ENCODE data around the gene SORCS1.

The SORCS1 gene

GRCh38 chr10:106982268-106982667, 182.2 kb downstream of the SORCS1 start:
- DNase-seq = no peak

- DNase-seq = peak in 2 of 4 experiments; percentile 17 to 31
These were observed 182.9 kb downstream of the SORCS1 start for GRCh38 chr10:106981452-106982075.

GRCh38 chr10:106980495-106981451, 183.7 kb downstream of the SORCS1 start:
- peak in 3 of 4 experiments; percentile 15 to 71 (median 67) for DNase-seq

- no peak for DNase-seq
These were observed 185.8 kb downstream of the SORCS1 start for GRCh38 chr10:106978756-106979155.

- DNase-seq = no peak
These were observed 190.8 kb downstream of the SORCS1 start for GRCh38 chr10:106973716-106974115.

- no peak for DNase-seq
These were observed 191.2 kb downstream of the SORCS1 start for GRCh38 chr10:106973288-106973687.

- no peak for DNase-seq
These were observed 192.1 kb downstream of the SORCS1 start for GRCh38 chr10:106972381-106972780.

- no peak for DNase-seq
These were observed 193.1 kb downstream of the SORCS1 start for GRCh38 chr10:106971411-106971831.

- peak in 1 of 4 experiments; percentile 33 for DNase-seq
These were observed 197.1 kb downstream of the SORCS1 start for GRCh38 chr10:106967452-106967851.

GRCh38 chr10:106960812-106961211, 203.7 kb downstream of the SORCS1 start:
- no peak for DNase-seq

GRCh38 chr10:106959521-106959920, 205.0 kb downstream of the SORCS1 start:
- no peak for DNase-seq

- DNase-seq = peak; percentile 64 to 84 (median 76)
These were observed 205.7 kb downstream of the SORCS1 start for GRCh38 chr10:106958589-106959361.

GRCh38 chr10:106957823-106958588, 206.5 kb downstream of the SORCS1 start:
- peak; percentile 47 to 80 (median 68) for DNase-seq

GRCh38 chr10:106956216-106956915, 208.1 kb downstream of the SORCS1 start:
- DNase-seq = no peak

GRCh38 chr10:106955133-106955532, 209.4 kb downstream of the SORCS1 start:
- no peak for DNase-seq

- DNase-seq = no peak
These were observed 212.5 kb downstream of the SORCS1 start for GRCh38 chr10:106952033-106952432.

GRCh38 chr10:106949680-106950478, 214.6 kb downstream of the SORCS1 start:
- DNase-seq = no peak

- DNase-seq = no peak
These were observed 216.9 kb downstream of the SORCS1 start for GRCh38 chr10:106947643-106948042.

GRCh38 chr10:106942035-106942662, 222.4 kb downstream of the SORCS1 start:
- DNase-seq = peak; percentile 20 to 46 (median 34)

All from suppressor macrophage (primary cell).